ENCODE measurements around the gene GALR3. TPM values are rescaled to one million over a fixed set of nuclear protein-coding genes. Genes with fewer than 3 reads are reported as not detected.

Gene GALR3
- total and polyA plus RNA-seq, 2 of the 4 experiments (the other 2 are of a cell fraction): not detected

GRCh38 chr22:37862570-37863325 lies 39.6 kb downstream of the GALR3 start:
- Histone ChIP-seq H3K56ac (ENCODE audit: extremely low read depth, insufficient read depth, low read length) (no peak overlapping the region), H3K36me3 (ENCODE audit: control insufficient read depth, insufficient read depth, low read length) (peaks cover 51% of the 10 kb centered on the region), H3K4ac (ENCODE audit: low read depth, low read length) (no peak overlapping the region), H2AFZ (replicated peaks; ENCODE audit: low read length, poor library complexity) (no peak overlapping the region), H3K4me2 (ENCODE audit: low read depth, low read length) (no peak overlapping the region), H4K8ac (ENCODE audit: low read depth in 2 of 2, low read length in 2 of 2) (no peak overlapping the region), H2BK15ac (ENCODE audit: low read depth, low read length) (no peak overlapping the region), H4K91ac (ENCODE audit: insufficient read depth, low read depth, low read length) (no peak overlapping the region), H3K9me1 (ENCODE audit: insufficient read depth, low read length) (no peaks in the 10 kb centered on the region), H4K20me1 (ENCODE audit: insufficient read depth, low read length) (peaks cover 9% of the 10 kb centered on the region), H3K79me1 (ENCODE audit: low read depth in 1 of 2, low read length in 2 of 2) (peaks cover 36 to 52% of the 10 kb centered on the region in 2 experiments), H3K27ac (ENCODE audit: insufficient read depth, low read length) (no peak overlapping the region), H3K18ac (ENCODE audit: low read depth, low read length) (no peak overlapping the region), H2AK9ac (replicated peaks; ENCODE audit: low read depth, low read length, poor library complexity) (no peak overlapping the region), H3K4me1 (ENCODE audit: control insufficient read depth, insufficient read depth, low read length) (peaks cover 5% of the 10 kb centered on the region), H3K9ac (ENCODE audit: low read depth, low read length) (no peak overlapping the region), H3K27me3 (ENCODE audit: control insufficient read depth, insufficient read depth, low read length) (no peaks in the 10 kb centered on the region), H2BK5ac (ENCODE audit: low read depth, low read length, poor library complexity, severe bottlenecking) (no peak overlapping the region), H2BK20ac (ENCODE audit: low read depth, low read length) (no peak overlapping the region), H3K4me3 (ENCODE audit: insufficient read depth, low read depth, low read length) (no peak overlapping the region), H3K14ac (replicated peaks; ENCODE audit: low read depth, low read length) (no peak overlapping the region), H2BK120ac (ENCODE audit: low read depth, low read length) (no peak overlapping the region), H3K9me3 (ENCODE audit: control insufficient read depth, insufficient read depth, low read length) (no peaks in the 10 kb centered on the region), H4K5ac (ENCODE audit: low read depth, low read length) (no peak overlapping the region), H2AK5ac (ENCODE audit: low read depth, low read length) (no peak overlapping the region), H3K23ac (ENCODE audit: low read depth, low read length) (no peak overlapping the region)
- dilution Hi-C loops (cut with HindIII; ENCODE audit: low sequenced_read_pairs, unreplicated experiment): no loop called here
- TF ChIP-seq CHD1 (IDR thresholded peaks at IDR 0.05; ENCODE audit: low read depth, low read length): no peak
- no peak for TF ChIP-seq FOS (IDR thresholded peaks at IDR 0.05; ENCODE audit: low read depth, low read length)
- no peak for TF ChIP-seq SMC3 (IDR thresholded peaks at IDR 0.05; ENCODE audit: low read depth, low read length)
- TF ChIP-seq POLR2A (IDR thresholded peaks at IDR 0.05; ENCODE audit: low read depth, low read length): no peak
- no peak for TF ChIP-seq CEBPB (IDR thresholded peaks at IDR 0.05; ENCODE audit: low read depth, low read length)
- TF ChIP-seq MAZ (IDR thresholded peaks at IDR 0.05; ENCODE audit: borderline replicate concordance, low read depth, low read length): no peak
- WGBS, 2 experiments (ENCODE audit: extremely low coverage in 2 of 2, insufficient read length in 1 of 2): 20% methylated on average over 1 of the region's 7 CpGs; no CpG with 5 or more reads in 1 of the 2 experiments
- intact Hi-C loops (cut with micrococcal nuclease): loop anchor here (1.0 to 5.0 kb wide), 3 partner anchors 14 to 325 kb away; partner anchors contain the start of gene EIF3L
- DNase-seq (peak; percentile 29), ATAC-seq (ENCODE audit: low read depth) (peak; percentile 8; the same call in 1 of the 2 replicates)
- ChIA-PET POLR2A (ENCODE audit: unreplicated experiment) (interaction anchor here (0.6 to 0.7 kb wide), 2 partner anchors 10 to 55 kb away, joined by 4 to 5 read pairs; partner anchors contain the start of gene GCAT), CTCF (interaction anchor here (0.6 to 2.4 kb wide), 15 partner anchors 7 to 391 kb away, joined by 3 to 21 read pairs (median 4); no protein-coding TSS in a partner anchor)
- BruUV-seq (replicated peaks): no TSS peak
- in situ Hi-C loops (cut with MboI; ENCODE audit: low sequenced_read_pairs): no loop called here

Data from IMR-90 (cell line).